Lung microvascular endothelial cell (primary cell): ENCODE data around the gene DSTN. TPM values are rescaled to one million over a fixed set of nuclear protein-coding genes. Genes with fewer than 3 reads are reported as not detected.

Source experiments
- DNase-seq, 2 donors: peaks; one replicate each; pipeline versions ENCODE4 v3.0.0 to v3.0.0-alpha.2; 2010; ENCODE audit warnings: low read depth in 2 of 2
- total RNA-seq: library from RNA; depleted of rRNA; stranded (reverse); fragments of >200 nt; gene quantifications from 2 replicates; pipeline ENCODE4 v1.2.1, GENCODE V29; 2014

Gene DSTN
- total RNA-seq, 1 donor from 2014 or later, result 59.3 TPM

GRCh38 chr20:17545127-17545526 is 24.7 kb upstream of the DSTN start:
- DNase-seq, result no peak

- no peak for DNase-seq
These were observed 20.7 kb upstream of the DSTN start for GRCh38 chr20:17549131-17549530.

- no peak for DNase-seq
These were observed 14.8 kb upstream of the DSTN start for GRCh38 chr20:17555106-17555505.

- DNase-seq, result peak; percentile 48 to 88
These were observed 12.8 kb upstream of the DSTN start for GRCh38 chr20:17556837-17557674.

- peak; percentile 63 to 89 for DNase-seq
These were observed 12.2 kb upstream of the DSTN start for GRCh38 chr20:17557675-17558006.

- DNase-seq, result peak; percentile 82 to 93
These were observed 11.5 kb upstream of the DSTN start for GRCh38 chr20:17558154-17558940.

GRCh38 chr20:17558941-17559304 is 11.0 kb upstream of the DSTN start:
- DNase-seq, result no peak

GRCh38 chr20:17559338-17559737 is 10.5 kb upstream of the DSTN start:
- DNase-seq, result no peak

- peak; percentile 45 to 46 for DNase-seq
These were observed 9.4 kb upstream of the DSTN start for GRCh38 chr20:17560344-17561074.

GRCh38 chr20:17562804-17563305 is 7.0 kb upstream of the DSTN start:
- DNase-seq, result peak in 1 of 2 donors; percentile 42

GRCh38 chr20:17565169-17565845 is 4.6 kb upstream of the DSTN start:
- peak in 1 of 2 donors; percentile 21 for DNase-seq

- no peak for DNase-seq
These were observed 3.5 kb upstream of the DSTN start for GRCh38 chr20:17566345-17566744.

- no peak for DNase-seq
These were observed 1.7 kb upstream of the DSTN start for GRCh38 chr20:17568045-17568788.

- peak; percentile 98 for DNase-seq
These were observed 828 bp upstream of the DSTN start for GRCh38 chr20:17568972-17569521.

- DNase-seq, result peak; percentile 54 to 67
These were observed 675 bp downstream of the DSTN start for GRCh38 chr20:17570347-17571152.

- DNase-seq, result peak in 1 of 2 donors; percentile 39
These were observed 1.3 kb downstream of the DSTN start for GRCh38 chr20:17571153-17571527.

GRCh38 chr20:17572034-17572638 is 2.3 kb downstream of the DSTN start:
- DNase-seq, result no peak

- DNase-seq, result no peak
These were observed 3.6 kb downstream of the DSTN start for GRCh38 chr20:17573463-17573862.

GRCh38 chr20:17576215-17576614 is 6.3 kb downstream of the DSTN start:
- DNase-seq, result no peak
